GM12865 (cell line): ENCODE measurements around the gene PLEK2.
A peak's percentile ranks its signal among the peaks of the same experiment; 100 is the strongest.

Experiments used
- DNase-seq: peaks from one replicate; pipeline ENCODE4 v3.0.0; 2010; ENCODE audit warnings: low read depth
- H3K4me3 ChIP-seq: 2 replicates; pipeline ENCODE4 v1.5.1; 2011; ENCODE audit warnings: mild to moderate bottlenecking, low read depth, low read length, control low read depth
- TF ChIP-seq, protein P1 (sequence below): IDR thresholded peaks from 2 replicates; pipeline ENCODE4 v1.5.1; 2011; ENCODE audit warnings: low read length, control low read depth, low read depth, inconsistent platforms; ENCODE audit not compliant: insufficient read depth; ENCODE audit errors: missing control alignments

Gene PLEK2

DNA sequence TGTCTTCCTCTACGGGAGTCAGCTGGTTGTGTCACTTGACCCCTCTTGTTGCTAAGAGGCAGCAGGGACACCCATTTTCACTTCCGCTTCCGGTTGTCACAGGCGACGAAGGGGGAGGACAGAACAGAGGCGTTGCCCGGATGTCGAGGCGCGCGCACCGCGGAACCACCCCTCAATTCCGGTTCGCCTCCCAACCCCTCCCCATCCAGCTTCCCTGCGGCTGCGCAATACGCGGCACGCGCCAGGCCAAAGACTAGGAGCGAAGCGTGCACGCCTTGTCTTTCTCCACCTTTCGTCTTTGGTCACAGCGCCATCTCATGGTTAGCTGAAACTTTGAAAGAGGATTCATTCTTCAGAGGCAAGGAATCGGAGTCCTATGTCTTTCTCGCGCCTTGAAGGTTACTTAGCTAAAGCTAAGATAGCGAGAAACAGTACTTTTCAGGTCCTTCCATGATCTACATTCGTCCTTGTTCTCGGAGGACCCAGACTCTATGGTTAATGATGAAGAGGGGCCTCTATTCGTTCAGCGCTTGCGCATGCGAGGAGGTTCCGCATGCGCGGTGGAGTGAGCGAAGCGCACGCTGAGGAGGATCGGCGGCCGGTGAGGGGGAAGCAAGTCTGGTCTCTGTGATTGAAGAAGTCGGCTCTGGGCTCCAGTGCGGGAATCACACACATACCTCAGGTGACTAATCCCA, 52.0 kb downstream of the PLEK2 start, which contains the start of the genes ATP6V1D and EIF2S1:
ATP6V1D (minus strand) TSS at position 30 of the 695 bp plus-strand sequence. CDS start 106 bp downstream, outside the sequence.
EIF2S1 (plus strand) TSS at position 554 of the 695 bp plus-strand sequence. CDS start 4,440 bp downstream, outside the sequence.
- peak; percentile 100 for DNase-seq

DNA sequence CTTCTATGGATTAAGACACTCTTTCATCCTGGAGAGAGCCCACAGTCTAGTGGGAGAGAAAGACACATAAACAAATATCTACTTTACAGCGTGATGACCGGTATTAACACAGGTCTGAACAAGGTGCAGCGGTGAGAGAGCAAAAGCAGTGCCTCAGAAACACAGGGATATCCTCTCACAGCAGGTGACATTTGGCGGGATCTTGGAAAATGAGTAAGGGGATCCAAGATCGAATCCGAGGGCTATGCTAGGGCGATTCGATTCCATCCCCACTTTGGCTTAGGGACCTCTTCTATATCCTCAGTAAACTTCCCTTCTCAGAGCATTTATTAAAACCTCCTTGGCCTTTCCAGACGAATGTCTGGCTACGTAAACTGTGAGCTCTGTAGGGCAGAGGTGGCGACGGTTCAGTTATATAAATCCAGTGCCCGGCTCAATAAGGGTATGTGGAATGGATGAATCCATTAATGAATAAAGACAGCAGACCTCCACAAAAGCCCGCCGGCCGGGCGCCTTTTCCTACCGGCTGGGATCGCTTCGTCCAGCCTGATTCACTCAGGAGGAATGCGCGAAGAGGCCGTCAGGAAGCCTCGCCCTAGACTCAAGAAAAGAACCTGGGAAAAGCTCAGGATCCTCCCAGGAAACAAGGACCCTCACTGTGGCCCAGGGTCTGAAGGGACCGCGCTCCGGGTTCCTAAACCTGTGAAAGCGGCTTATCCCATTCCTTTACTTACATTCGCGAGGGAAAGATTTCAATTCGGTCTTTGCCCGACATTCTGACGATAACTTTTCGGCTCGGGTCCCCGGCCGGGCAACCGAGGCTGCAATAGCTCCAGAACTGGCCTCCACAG, 52.8 kb downstream of the PLEK2 start:
- TF ChIP-seq, protein P1, sequence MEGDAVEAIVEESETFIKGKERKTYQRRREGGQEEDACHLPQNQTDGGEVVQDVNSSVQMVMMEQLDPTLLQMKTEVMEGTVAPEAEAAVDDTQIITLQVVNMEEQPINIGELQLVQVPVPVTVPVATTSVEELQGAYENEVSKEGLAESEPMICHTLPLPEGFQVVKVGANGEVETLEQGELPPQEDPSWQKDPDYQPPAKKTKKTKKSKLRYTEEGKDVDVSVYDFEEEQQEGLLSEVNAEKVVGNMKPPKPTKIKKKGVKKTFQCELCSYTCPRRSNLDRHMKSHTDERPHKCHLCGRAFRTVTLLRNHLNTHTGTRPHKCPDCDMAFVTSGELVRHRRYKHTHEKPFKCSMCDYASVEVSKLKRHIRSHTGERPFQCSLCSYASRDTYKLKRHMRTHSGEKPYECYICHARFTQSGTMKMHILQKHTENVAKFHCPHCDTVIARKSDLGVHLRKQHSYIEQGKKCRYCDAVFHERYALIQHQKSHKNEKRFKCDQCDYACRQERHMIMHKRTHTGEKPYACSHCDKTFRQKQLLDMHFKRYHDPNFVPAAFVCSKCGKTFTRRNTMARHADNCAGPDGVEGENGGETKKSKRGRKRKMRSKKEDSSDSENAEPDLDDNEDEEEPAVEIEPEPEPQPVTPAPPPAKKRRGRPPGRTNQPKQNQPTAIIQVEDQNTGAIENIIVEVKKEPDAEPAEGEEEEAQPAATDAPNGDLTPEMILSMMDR, result no peak
- DNase-seq, result peak; percentile 3
- H3K4me3 ChIP-seq, result peak overlapping the region; percentile 97

More for the DNA sequence above, 52.0 kb downstream of the PLEK2 start, which contains the start of the genes ATP6V1D and EIF2S1:
- H3K4me3 ChIP-seq, result peak within 1 kb of the TSS; percentile 97
- TF ChIP-seq, protein P1, result peak; percentile 90

DNA sequence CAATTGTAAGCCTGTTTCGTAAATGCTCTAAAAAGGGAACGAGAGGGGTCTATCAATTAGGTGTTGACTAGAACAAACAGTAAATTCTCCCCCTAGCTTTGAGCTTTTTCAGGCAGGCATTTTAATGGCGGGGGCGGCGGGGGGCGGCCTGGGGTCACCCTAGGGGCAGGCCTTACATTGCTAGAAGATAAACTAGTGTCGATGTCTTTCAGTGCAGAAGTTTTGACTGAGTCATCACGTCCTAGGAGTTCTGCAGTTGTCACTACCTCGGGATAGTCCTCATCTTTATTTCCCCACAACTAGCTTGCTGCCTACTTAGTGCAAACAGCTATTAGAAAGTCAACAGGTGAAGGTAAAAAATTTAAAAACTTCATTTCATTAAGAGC, 54.0 kb downstream of the PLEK2 start:
- H3K4me3 ChIP-seq, result peak overlapping the region; percentile 97; the same call in 1 of the 2 replicates
- TF ChIP-seq, protein P1, result no peak

DNA sequence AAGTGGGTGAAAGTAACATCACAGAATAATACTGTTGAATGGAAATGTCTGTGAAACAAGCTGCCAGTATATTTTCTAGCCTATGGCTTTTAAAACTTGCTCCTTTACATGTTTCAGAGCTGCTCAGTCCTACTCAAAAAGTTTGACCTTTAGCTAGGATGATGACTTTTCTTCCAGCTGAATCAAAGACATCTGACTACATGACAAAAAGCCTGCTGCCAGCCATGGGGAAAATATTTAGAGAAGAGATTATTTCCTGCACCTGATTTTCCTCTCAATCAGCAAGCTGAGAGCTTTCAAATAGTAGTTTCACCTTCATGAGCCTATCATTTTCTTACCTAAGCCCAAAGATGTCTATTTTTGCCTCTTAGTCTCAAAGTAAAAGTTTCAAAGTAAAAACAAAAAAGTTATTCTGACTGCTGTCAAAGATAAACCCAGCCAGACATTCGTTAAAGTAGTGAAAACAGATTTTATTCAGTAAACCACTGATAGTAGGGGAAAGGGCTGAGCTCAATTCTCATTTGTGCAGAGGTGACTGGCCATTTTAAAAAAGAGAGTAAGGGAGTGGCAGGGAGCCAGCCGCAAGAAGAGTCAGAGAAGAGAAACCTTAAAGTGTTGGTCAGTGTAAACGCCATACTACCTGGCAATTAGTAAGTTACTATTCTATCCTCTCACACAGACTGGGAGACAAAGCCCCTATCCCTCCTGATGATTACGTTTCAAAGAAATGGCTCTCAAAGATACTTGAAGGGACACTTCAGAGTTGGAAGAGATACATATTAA, 54.6 kb downstream of the PLEK2 start:
- peak overlapping the region; percentile 4; the same call in 1 of the 2 replicates for H3K4me3 ChIP-seq
- peak; percentile 35 for DNase-seq
- TF ChIP-seq, protein P1, result no peak

More for the DNA sequence above, 54.0 kb downstream of the PLEK2 start:
- no peak for DNase-seq

DNA sequence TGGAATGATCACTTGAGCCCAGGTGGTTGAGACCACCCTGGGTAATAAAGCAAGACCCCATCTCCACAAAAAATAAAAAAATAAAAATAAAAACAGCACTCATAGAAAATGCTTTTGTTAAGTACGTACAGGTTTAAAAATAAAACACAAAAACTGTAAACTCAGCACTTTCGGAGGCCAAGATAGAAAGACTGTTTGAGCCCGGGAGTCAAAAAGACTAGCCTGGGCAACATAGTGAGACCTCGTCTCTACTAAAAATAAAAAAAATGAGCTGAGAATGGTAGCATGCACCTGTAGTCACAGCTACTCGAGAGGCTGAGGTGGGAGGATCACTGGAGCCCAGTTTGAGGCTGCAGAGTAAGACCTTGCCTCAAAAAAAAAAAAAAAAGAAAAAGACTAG, 59.9 kb downstream of the PLEK2 start:
- no peak overlapping the region for H3K4me3 ChIP-seq
- TF ChIP-seq, protein P1, result no peak
- no peak for DNase-seq

DNA sequence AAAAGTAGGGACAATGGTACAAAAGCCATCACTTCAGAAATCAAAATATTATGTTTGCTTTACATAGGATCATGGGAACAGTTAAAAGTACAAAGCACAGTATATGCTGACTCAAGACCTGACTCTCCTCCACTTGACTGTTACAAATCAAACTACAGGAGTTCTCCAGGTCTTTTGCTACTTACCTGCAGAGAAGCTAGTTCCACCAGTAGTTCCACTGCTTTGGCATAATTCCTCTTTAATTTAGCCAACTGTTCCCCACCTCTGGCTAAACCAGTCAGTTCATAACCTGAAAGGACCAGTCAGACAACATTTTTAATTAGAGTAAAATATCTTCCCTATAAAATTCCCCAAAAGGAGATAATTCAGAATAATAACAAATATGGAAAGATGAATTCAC, 66.4 kb downstream of the PLEK2 start:
- TF ChIP-seq, protein P1, result no peak
- DNase-seq, result no peak
- H3K4me3 ChIP-seq, result no peak overlapping the region
